Stimulated activated CD8-positive, alpha-beta memory T cell treated with anti-CD3 and anti-CD28 coated beads, Interleukin-7, amount 100 ng/mL, for 4 hours (primary cell): Measurements from ENCODE around the gene DEFB112.

Source experiments
- DNase-seq, 2 donors: peaks; one replicate each; pipeline ENCODE4 v3.0.0-alpha.2; 2020; ENCODE audit warnings: low read depth in 2 of 2

The DEFB112 gene

GRCh38 chr6:49995278-49995677 lies 54.5 kb downstream of the DEFB112 start:
- DNase-seq = no peak
